ENCODE results near the gene NEU2.

The NEU2 gene

DNA sequence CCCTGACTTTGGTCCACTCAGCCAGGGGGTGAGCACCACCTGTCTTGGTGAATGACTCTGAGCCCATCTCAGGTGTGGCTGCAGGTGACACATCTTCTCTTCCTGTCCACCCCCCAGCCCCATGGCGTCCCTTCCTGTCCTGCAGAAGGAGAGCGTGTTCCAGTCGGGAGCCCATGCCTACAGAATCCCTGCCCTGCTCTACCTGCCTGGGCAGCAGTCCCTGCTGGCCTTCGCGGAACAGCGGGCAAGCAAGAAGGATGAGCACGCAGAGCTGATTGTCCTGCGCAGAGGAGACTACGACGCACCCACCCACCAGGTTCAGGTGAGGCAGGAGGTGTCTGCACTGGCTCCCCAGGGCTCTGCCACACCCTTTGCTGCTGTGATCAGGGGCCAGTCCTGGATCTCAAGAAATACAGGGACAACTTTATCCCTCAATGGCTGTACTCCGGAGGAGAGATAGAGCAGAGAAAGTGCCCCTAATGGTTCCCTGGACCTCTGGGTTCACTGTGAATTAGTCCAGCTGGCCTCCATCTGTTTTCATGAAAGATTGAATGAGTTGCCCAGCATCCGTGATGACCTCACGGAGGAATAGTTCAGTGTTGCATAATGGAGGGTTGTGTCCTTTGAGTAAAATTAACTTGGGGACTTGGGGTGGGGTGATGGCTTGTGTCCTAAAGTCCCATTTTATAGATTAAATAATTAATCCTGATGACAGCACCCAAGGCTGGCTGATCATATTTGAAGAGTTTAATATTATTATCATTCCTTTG lies at the start of gene NEU2:
TSS of gene NEU2 (plus strand) at position 122 of the 770 bp plus-strand sequence. CDS start at position 122, 0 bp downstream.
- DNase-seq = no peak

DNA sequence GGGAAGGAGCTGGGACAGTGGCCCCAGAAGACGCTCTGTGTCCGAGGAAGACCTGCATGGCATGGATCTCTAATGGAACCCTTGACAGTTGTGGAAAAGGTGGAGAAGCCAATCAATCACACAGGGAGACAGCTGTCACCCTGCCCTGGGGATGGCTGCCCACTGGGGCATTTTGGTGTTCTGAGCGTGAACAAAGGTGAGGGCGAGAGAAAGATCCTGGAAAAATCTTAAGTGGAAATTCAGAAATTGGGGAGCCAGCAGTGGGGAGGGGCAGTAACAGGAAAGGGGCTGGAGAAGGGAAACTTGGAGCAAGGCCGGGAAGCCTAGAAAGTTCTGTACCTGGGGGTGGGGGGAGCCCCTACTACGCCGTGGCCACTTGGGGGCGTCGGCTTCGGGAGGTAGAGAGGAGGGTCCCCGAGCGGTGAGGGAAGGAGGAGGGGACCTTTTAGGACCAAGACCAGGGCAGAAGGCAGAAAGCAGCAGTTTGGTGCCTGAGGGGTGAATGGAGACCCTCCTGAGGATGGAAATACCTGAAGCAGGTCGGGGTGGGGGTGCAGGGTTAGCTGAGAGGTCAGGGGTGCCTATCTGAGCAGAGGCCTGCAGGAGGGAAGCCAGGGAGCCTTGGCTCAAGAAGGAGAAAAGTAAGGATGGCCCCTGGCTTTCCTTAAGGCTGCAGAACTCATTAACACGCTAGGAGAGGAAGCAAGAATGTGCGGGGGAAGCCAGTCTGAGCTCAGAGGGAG lies 49.4 kb upstream of the NEU2 start:
- no peak for DNase-seq

DNA sequence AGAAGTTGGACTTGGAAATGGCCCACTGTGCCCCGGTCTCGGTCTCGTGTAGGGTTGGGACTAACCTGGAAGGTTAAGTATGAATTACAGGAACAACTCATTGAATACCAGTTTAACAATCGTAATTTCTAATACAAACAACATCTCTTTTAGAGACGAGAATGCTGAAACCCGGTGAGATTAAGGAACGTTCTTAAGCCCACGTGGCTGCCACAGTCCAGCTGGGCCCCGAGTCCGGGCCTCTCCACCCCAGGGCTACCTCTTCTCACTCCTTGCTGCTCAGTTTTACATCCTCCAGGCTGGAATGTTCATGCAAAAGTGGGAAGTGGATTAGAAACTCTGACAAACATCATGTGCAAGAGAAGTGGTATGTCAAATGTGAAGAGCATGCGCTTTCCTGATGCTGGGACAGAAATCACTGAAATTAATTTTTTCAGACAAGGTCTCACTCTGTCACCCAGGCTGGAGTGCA lies 48.8 kb upstream of the NEU2 start:
- no peak for DNase-seq

DNA sequence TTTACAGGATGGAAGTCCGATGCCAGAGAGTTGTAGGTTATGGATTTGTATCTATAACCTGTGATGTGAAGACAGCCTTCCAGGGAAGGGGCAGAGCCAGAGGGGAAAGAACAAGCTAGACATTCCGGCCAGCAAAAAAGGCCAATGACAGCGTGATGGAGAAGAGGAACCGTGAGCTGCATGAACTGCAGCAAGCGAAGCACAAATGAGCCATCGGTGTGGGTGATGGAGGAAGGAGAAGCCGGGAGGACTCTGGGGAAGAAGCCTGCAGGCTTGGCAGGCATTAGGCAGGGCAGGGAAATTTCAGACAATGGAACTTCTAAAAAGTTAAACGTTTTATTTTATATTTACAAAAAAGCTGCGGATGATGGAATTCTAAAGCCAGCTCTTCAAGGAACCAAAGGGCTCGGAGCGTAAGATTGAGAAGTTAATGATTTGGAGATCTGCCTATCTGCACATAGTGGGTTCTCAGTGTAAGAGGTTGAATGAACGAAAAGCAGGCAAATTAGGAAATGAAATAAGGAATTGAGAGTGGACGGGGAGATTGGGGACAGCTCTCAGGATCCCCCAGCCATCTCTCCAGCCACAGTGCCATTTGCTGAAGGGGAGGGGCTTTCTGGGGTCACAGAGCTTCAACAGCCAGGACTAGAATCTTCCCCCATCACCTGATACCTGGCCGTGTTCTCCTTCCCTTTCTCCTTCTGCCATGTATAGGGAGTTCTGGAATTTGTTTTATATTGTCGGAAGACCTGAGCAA lies 47.8 kb upstream of the NEU2 start:
- DNase-seq = no peak

DNA sequence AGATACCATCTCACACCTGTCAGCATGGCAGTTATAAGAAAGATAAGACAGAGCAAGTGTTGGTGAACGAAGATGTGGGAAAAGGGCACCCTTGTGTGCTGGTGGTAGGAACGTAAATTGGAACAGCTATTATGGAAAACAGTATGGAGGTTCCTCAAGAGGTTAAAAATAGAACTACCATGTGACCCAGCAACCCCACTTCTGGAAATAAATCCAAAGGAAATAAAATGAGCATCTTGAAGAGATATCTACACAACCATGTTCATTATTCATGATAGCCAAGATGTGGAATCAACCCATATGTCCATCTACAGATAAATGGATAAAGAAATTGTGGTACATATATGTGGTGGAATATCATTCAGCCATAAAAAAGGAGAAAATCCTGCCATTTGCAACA lies 46.3 kb upstream of the NEU2 start:
- no peak for DNase-seq

DNA sequence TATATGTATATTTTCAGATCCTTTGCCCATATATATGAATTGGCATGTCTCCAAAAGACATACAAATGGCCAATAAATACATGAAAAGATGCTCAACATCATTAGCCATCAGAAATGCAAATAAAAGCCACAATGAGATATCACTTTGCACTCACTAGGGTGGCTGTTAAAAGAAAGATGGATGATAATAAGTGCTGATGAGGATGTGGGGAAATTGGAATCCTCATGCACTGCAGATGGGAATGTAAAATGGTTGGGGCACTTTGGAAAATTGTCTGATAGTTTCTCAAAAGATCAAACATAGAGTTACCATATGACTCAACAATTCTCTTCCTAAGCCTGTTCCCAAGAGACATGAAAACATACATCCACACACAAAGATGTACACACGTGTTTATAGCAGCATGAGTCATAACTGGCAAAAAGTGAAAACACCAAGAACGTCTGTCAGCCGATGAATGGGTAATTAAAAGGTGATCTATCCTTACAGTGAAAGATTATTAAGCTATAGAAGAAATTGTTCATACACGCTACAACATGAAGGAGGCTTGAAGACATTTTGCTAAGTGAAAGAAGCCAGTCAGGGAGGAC lies 39.1 kb upstream of the NEU2 start:
- DNase-seq = no peak

DNA sequence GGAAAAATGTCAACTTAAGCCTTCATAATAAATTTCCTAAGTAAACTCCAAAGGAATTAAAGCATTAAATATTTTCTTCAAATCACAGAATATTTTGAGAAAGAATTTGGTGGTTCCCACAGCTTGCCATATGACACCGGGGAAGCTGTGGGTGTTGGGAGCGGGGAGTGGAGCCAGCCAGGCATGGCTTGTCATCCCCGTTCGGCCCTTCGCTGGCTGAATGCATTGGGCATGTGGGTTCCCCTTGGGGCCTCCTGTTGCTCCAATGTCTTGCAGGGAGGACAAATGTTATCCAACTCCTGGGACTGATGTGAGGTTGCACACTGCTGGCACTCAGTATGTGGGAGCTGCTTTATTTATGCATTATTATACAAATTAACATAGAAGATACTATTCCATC lies 38.0 kb upstream of the NEU2 start:
- no peak for DNase-seq

DNA sequence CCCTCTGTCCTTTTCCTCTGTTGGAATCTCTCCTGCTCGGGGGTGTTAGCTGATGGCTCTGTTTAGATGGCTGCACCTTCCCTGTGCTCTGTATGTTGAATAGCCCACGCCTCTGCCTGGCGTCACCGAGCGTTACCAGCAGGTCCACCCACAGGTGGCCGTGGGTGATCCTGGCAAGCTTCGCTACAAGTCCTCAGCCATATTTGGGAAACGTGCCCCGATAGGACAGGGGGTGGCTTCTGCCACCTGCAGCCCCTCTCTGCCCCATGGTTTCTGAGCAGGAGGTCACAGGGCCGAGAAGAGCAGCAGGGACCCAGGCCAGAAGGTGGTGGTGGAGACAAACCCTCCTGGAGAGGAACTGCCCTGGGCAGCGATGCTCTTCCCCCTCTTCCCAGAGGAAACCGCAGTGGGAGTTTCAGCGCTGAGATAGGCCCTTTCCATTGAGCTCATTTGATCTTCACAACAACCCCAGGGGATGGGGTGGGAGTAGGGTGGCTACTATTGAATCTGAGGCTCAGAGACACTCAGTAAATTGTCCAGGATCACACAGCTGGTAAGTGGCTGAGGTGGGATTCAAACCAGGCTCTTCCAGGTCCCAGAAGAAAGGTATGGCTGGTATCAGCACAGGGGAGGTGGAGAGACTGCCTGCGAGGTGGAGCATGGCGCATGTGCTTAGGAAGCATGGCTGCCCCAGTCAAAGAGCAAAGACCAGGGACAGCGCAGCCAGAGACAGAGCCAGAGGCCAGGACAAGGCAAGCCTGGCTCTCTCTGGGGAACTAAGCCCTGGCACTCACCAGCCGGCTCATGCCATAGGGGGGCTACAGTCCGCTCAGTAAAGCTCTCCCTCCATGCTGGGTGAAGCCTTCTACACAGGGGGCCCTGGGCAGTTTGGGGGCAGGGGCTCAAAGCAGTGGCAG lies 34.5 kb upstream of the NEU2 start:
- no peak for DNase-seq

DNA sequence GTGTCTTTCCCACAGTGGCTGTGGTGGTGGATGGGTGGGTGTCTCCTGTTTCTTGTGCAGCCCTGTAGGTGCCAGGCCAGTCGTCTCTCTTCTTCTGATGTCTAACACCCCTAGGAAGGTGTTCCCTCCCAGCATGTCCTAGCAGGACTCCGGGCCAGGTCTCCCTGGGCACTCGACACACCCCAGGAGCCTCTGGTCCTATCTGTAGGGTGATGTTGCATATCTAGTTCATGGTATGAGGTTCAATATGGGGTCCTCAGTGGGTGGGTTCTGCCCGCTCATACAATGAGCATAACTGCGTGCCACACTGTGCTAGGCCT lies 33.8 kb upstream of the NEU2 start:
- no peak for DNase-seq

DNA sequence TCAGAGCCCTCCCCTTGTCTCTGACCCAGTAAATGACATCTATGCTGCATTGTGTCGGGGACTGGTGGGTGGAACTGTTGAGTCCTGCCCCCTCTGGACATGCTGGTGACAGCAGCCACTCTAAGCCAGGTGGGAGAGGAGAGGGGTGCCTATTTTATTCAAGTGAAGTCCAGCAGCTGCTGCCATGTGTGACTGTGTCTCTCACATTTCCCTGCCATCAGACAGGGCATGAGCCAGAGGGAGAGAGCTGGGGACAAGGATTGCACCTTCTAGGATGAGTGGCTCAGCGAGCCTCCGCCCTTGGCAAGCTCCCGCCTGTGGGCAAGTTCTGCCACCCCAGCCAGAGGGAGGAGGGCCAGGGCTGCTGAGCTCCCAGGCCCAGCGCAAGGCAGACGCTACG lies 33.1 kb upstream of the NEU2 start:
- no peak for DNase-seq

DNA sequence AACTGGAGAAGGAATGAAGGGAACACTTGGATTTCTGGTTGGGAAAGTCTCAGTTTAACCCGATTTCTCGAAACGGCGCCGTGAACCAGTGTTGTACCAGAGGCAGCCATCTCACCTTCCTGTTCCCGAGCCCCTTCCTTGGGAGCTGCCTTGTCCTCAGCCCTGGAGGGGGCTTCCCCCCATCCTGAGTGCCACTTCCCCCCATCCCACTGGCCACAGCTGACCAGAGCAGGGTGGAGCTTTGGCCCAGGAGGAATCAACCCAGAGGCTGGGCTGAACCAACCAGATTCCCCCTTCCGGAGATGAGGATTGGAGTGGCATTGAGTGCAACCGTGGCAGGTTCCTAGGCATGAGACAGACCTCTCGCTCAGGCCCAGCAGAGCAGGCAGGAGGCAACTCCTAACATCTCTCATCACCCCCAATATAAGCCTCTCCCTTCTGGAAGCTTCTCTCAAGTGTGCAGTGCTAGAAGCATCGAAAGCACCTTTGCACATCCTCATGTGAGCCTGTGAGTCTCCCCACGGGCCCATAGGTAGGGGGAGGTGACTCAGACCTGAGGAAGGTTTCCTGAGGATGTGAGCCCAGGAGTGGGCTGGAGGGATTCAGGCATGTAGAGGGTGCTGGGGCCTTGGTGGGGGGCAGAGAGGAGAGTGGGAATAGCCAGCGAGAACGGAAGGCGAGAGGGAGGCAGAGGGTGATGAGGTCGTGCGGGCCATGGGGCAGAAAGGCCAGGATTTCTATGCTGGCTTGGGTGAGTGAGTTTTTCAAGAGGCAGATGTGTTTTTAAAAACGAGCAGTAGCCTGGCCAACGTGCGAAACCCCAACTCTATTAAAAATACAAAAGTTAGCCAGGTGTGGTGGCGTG lies 31.4 kb upstream of the NEU2 start:
- no peak for DNase-seq

DNA sequence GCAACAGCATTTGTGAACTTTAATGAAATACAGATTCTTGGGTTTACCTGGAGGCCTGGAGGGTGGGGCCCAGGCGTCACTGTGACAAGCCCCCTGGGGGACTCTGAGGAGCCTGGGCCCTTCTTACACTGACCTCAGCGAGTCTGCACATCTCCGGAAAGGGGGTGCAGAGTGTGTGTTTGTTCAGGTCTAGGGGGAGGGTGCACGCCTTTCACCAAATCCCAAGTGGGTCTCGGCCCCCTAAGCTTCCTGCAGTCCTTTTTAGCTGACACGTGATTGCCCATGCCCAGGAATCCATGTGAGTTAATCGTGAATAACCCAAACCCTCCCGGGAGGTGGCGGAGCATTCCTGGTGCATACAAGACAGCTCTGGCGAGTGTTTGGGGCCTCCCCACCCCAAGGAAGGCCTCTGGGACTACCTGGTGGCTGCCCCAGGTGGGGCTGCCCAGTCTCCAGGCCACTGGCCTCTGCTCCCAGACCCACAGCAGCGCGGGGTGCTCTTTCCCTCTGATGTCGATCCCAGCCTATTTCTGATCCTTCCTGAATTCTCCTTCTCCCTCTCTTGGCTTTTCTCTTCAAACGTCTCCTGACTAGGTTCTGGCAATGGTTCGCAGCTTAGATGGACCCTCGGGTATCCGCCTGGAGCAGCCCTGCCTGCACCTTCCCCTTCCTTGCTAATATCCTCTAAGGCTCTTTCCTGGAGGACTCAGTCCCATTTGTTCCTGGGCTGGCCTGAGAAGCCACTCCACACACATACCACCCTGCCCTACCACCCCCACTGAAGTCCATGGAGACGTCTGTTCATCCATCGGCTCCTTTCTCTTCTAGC lies 29.4 kb upstream of the NEU2 start:
- no peak for DNase-seq

DNA sequence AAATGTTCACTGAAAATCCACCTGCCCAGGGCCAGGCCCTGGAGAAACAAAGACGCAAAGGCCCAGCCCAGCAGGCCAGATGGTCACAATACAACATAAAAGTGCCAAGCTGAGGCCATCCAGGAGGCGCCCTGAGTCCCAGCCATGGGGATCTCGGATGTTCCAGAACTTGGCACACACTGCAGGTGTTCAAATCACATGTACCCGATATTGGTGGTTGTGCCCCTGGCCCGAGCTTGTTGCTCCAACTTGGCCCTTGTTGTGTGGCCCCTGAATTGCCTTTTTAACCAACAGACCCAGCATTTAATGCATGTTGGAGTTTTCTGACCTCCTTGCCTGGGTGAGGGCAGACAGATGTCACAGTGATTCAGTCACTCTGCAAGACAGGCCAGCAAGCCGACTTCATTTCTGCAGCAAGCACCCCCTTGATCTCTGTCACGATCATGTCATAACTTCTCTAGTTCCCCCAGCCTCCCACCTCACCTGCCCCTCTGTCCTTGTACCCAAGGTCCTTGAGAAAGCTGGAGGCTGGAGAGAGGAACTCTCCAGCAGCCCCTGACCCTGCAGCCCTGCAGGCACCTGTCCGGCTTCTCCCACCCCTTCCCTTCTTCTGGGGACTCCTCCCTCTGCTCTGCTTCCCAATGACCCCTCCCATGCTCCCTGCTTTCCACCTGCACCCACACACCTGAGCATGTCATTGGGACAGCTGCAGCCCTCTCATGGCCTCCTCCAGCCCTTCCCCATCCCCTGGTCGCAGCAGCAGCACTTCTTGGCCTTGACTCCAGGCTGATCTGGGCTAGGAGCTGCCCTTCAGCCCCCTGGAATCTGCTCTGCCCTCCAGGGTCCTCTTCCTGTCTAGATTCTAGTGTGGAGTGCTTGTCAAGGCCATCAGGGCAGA lies 28.6 kb upstream of the NEU2 start:
- no peak for DNase-seq

DNA sequence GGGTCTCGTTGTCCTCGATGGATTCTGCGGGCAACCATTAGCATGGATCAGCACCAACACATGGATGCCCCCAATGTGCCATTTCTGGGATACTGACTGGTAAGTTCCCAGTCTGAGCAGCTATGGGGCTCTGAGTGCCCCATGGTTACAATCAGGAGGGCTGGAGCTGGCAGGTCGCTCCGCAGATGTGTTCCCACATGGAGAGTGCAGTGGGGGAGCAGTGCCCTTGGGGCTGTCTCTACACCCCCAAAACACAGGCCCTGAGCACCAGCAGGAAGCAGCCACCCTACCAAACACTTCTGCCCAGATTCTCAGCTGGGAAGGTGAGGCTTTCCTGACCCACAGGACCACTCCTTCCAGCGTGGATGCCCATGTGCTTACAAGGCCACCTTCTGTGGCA lies 27.4 kb upstream of the NEU2 start:
- no peak for DNase-seq

DNA sequence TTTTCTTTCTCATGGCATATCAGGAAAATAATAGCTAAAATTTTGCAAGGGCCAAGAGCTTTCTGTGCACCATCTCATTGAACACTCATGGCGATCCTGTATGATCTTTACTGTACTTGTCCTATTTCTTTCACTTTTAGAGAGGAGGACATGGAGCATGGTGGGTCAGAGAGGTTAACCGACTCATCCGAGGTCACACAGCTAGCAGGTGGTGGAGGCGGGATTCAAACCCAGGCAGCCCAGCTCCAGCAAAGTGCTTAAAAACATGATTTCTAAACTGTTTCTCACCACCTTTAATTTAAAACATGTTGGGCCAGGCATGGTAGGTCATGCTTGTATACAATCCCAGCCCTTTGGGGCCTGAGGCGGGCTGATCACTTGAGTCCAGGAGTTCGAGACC lies 25.8 kb upstream of the NEU2 start:
- DNase-seq = no peak

DNA sequence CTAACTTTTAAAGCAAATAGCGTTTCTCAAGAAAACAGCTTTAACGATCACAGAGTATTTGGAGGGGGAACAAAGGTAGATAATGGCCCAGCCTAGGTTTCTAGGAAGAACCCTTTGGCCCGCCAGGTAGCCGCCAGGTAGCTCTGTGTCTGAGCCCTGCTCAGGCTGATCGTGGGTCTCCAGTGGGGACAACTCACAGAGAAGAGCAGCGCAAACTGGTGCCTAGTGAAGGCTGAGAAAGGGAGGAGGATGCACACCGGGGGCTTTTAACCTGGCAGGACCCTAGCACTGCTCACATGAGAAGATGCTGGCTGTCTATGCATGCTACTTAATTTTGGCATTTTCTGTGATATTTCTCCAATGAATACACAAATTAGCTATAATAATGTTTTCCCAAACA lies 25.2 kb upstream of the NEU2 start:
- DNase-seq = no peak

DNA sequence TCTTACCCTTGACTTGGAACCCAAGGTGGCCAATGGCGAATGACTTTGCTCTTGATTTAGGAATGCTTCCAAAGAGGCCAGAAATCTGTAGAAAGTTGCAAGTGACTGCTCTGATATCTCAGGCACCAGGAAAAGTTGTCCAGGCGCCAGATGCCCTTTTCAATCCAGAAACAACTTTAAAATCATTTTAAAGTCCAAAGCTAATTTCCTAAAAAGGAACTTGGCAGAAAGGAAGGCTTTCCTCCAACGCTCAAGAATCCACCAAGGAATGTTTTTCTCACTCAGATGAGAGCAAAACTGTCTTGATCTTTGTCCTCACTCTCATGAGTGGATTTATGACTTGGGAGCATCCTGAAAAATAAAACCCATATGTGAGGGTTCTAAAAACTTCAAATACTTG lies 24.7 kb upstream of the NEU2 start:
- no peak for DNase-seq

DNA sequence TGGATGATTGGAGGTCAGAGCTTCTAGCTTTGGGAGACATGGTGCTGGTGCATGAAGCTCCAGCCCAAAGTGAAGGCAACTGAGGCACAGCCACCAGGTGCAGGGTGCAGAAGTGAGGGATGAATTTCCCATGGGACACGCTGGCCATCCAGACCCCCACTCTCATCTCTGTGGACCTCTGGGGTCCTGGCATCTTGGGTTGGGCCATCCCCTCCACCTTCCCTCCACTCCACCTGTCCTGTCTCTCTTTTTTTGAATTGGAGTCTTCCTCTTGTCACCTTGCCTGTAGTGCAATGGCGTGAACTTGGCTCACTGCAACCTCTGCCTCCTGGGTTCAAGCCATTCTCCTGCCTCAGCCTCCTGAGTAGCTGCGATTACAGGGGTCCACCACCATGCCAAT lies 22.8 kb upstream of the NEU2 start:
- no peak for DNase-seq

DNA sequence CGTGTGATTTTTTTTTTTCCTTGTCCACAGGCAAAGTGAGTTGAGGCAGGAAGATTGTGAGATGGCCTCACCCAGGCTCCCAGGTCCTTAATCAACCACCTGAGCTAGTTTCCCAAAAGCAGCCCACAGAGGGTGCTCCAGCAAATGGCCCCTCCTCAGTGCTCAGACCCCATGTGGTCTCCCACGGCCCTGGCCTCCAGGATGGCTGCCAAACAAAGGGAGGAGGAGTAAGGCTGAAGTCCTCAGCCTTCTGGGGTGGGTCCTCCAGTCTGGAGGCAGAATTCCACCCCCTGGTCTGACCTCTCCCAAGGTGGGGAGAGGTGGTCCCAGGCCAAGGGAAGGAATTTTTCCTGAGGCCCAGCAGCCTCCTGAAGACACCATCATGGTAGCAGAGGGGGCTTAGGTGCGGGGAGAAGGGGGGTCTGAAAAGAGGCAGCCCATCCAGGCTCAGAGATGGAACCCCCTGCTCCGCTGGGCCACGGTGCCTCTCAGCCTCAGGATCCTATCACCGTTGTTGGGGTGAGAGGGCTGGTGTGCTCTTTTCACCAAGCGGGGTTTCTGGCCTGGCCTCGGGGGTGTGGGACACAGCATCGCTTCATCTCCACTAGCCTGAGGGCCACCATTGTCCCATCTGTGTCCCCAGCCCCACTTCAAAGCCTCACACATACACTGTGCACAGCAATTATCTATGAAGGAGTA lies 21.8 kb upstream of the NEU2 start:
- no peak for DNase-seq

Measured in COR-L47 (cell line).